HL-60/S4 (cell line): ENCODE measurements around the gene CD151.

Experiments
- in situ Hi-C: fragments of 300-500 bp; cut with MboI; formaldehyde crosslinking; loops from 2 replicates; pipeline ENCODE4 v1.14.3; 2022; ENCODE audit warnings: low sequenced_read_pairs

Gene CD151

DNA sequence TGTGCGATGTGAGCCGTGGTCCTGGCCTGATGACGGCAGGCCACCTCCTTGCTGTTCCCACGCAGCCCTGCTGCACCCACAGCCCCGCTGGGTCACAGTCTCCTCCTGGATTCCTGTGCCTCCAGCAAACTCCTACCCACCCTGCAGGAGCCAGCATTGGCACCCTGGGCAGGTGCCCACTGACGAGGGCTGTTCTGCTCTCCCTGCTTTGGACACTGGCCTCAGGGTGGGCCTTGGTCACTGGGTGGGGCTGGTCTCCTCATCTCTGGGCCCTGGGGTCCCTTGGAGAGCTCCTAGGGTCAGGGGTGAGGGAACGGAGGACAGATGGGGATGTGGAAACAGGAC, 22.6 kb downstream of the CD151 start:
- in situ Hi-C loops = loop anchor here (25.0 kb wide), 1 partner anchor 207 kb away; the partner anchor contains the start of gene MUC2

DNA sequence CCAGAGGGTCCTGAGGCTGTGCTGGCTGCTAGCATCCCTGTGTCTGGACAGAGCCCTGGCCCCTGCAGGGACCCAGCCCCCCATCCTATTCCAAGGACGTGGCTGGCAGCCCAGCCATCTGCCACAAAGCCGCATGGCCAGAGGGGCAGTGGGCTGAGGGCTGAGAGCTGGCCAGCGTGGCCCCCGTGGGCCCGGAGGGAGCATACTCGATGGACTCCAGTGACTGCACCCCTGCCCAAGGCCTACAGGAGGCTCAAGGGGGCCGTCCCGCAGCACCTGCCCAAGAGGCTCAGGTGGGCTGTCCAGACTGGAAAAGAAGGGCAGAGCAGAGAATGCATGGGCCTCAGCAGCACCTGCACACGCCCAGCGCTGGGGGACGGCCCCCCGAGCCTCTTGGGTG, 23.0 kb downstream of the CD151 start:
- in situ Hi-C loops = loop anchor here (25.0 kb wide), 1 partner anchor 207 kb away; the partner anchor contains the start of gene MUC2

DNA sequence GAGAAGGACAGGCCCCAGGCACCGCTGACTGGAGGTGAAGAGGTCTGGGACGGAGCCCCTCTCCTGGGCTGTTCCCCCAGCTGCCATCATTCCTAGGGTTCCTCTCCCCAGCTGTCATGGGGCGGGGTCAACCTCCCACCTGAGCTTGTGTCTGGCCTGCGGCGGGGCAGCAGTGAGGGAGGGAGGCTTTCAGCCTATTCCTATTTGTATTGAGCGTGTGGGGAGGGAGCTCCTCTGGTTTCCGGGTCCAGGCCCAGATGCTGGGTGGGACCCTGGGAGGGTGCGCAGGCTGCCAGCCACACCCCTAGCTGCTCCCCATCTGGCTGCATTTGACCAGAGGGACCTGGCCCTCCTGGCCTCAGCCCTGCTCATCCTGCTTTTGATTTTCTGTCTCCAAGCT, 23.6 kb downstream of the CD151 start:
- in situ Hi-C loops = loop anchor here (25.0 kb wide), 1 partner anchor 206 kb away; the partner anchor contains the start of gene MUC2

DNA sequence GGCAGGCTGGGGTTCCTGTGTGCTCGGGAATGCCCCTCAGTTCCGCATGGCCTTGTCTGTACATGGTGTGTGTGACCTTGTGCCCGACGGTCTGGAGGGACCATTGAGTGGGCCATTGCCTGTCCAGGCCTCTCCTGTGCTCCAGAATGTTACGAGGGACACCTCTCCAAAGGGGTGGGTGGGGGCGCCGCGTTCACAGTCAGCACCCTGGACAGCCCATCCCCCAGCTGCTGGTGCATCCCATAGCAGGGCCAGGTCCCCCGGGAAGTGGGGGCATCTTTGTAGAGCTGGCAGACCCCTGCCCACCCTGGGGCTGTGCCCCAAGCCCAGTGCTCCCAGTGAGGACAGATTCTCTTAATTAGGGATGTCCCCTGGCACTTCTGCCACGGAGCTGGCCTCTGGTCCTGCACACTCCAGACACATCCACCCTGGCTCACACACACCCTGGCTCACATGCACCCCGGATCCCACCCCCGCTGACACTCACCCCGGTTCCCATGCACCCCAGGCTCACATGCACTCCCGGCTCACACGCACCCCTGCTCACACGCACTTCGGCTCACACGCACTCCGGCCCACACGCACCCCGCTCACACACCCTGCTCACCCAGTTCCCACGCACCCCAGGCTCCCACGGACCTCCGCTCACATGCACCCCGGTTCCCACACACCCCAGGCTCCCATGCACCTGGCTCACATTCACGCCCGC, 25.5 kb downstream of the CD151 start:
- in situ Hi-C loops = loop anchor here (25.0 kb wide), 1 partner anchor 204 kb away; the partner anchor contains the start of gene MUC2

DNA sequence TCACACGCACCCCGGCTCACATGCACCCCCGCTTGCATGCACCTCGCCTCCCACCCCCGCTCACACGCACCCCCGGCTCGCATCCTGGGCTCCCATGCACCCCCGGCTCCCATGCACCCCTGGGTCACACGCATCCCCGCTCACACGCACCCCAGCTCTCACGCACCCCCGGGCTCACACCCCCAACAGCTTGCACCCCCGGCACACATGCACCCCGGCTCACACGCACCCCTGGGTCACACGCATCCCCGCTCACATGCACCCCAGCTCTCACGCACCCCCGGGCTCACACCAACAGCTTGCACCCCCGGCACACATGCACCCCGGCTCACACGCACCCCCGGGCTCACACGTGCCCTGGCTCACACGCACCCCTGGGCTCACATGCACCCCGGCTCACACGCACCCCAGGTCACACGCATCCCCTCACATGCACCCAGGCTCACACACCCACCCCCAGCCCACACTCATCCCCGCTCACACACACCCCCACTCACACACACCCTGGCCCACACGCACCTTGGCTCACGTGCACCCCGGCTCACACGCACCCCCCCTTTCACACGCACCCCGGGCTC, 26.1 kb downstream of the CD151 start:
- in situ Hi-C loops = loop anchor here (25.0 kb wide), 1 partner anchor 203 kb away; the partner anchor contains the start of gene MUC2

DNA sequence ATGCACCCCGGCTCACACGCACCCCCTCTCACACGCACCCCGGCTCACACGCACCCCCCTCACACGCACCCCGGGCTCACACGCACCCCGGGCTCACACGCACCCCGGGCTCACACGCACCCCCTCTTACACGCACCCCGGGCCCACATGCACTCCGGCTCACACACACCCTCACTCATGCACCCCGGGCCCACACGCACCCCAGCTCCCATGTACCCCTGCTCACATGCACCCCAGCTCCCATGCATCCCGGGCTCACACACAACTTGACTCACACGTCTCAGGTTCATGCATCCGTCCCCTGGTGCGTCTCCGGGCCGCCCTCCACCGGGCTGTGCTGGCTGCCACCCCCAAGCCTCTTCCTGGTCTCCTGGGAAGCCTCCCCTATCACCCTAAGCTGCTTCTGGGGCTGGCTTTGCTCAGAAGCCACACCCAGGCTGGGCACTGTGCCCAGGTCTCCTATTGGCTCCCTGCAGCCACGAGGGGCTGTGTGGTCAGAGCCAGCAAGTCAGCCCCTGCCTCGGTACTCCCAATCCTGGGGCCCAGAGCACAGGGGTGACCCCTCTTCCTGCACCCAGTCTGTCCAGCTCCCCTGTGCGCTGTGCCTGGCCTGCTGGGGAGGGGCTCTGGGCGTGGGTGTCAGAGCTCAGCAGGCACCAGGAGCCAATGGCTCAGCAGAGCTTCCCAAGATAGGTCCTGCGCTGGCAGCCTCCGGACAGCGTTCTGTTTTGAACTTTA, 26.8 kb downstream of the CD151 start:
- in situ Hi-C loops = loop anchor here (25.0 kb wide), 1 partner anchor 203 kb away; the partner anchor contains the start of gene MUC2

DNA sequence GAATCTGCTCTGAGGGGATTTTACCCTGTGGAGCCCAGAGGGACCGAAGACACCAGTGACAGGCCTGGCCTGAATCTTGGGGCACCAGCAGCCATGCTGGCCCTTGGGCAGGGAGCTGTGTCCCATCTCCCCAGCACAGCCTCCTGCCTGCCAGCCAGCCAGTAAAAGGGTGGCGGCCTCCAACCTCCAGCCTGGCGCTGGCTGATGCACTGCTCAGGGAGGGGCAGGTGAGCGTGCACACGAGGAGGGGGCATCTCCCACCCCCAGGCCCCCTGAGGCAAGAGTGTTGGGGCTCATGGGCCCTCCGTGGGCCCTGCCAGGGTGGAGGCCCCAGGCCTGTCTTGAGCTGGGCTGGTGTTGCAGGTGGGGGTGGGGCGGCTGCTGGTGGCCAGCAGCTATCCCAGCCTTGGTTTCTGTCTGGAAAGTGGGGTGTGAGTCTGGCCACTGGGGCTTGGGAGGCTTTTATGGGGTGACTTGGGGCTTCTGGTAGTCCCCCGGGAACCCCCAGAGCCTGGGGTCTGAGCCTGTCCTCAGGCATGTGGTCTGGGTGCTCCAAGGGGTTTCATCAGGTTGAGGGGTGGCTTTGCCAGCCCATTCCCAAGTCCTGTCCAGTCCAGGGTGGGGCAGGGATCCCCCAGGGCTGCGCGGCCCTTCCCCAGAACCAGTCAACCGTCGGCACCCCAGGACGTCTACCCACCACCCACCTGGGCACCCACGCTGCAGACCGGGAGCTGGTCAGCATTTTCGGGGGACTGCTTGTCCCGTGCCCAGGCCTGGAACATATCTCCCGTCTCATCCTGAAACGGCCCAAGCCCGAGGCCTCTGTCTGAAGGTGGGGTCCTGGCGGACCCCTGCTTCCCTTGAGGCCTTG, 27.7 kb downstream of the CD151 start:
- in situ Hi-C loops = loop anchor here (25.0 kb wide), 1 partner anchor 202 kb away; the partner anchor contains the start of gene MUC2

DNA sequence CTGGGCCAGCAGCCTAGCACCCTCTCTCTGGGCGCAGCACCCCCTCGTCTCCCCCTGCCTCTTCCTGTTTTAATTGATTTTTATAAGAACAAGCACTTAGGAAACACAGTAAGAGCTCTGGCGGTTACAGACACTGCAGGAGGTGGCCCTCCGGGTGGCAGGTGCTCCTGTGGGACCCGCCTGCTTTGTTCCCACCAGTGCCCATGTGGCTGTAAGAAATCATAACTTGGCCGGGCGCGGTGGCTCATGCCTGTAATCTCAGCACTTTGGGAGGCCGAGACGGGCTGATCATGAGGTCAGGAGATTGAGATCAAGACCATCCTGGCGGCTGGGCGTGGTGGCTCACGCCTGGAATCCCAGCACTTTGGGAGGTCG, 28.3 kb downstream of the CD151 start:
- in situ Hi-C loops = loop anchor here (25.0 kb wide), 1 partner anchor 201 kb away; the partner anchor contains the start of gene MUC2

DNA sequence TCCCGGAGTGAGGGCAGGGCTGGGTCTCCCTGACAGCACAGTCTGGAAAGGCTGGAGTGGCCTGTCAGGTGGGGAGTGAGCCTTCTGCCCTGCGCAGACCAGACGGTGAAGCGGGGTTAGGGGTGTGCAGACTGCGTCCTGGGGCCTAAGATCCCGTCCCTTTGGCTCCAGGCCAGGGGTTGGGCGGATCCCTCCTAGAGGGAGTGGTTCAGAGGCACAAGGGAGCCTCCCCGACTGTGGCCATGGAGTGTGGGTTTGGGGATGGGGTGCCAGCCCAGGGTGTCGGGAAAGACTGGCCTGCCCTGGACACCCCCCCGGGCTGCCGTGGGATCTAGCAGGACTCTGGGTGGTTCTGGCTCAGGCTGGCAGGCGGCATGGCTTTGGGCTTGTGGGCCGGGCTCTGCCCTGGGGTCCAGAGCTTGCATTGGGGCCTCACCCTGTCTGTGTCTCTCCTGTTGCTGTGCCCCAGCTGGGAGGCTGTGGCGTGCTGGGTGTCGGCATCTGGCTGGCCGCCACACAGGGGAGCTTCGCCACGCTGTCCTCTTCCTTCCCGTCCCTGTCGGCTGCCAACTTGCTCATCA, 29.4 kb downstream of the CD151 start:
- in situ Hi-C loops = loop anchor here (25.0 kb wide), 1 partner anchor 200 kb away; the partner anchor contains the start of gene MUC2

DNA sequence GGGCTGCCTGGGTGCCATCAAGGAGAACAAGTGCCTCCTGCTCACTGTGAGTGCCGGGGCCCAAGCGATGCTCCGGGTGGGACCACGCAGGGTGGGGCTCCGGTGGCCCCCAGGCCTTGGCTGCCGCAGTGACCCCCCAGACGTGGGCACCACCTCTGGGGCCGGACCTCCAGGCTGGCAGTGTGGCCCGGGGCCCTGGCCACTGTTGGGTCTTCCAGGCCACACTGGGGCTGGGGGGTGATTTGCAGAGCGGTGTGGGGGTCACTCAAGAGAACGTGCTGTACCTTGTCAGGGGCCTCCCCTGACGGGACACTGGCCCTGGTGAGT, 29.9 kb downstream of the CD151 start:
- in situ Hi-C loops = loop anchor here (25.0 kb wide), 1 partner anchor 200 kb away; the partner anchor contains the start of gene MUC2

DNA sequence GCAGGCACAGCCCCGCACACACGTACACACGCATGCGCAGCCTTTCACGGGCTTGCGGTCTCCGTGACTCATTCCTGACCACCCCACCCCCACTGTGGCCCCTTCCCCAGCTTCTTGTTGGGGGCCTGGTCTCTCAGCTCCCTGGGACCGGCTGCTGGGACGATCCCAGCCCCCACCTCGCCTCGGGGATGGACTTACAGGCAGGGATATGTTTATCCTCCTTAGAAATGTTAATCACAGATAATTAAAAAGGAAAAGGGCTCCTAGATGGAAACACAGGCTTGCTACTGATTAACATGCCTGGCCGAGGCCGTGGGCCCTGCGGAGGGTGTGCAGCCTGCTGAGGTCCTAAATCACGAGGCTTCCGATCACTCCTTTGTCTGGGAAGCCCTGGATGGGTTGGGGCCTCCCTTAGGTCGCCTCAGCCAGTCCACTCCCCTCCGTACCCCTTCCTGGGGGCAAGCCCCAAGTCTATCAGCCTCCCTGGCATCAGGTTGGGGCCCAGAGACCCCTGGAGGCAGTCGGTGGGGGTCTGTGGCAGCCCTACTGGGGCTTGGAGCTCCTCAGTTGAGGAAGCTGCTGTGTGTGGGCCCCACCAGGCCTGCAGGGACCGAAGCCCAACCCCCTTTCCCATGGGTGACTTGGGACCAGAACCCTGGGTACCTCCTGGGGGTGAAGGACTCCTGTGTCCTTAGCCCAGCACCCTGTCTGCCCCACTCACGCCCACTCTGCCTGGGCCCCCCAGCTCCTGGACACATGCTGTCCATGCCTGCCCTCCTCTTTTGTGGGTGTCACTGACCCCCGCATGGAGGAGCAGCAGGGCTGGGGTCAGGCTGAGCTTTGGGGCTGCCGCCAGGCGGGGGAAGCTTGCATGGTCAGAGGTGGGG, 30.5 kb downstream of the CD151 start:
- in situ Hi-C loops = loop anchor here (25.0 kb wide), 1 partner anchor 199 kb away; the partner anchor contains the start of gene MUC2

DNA sequence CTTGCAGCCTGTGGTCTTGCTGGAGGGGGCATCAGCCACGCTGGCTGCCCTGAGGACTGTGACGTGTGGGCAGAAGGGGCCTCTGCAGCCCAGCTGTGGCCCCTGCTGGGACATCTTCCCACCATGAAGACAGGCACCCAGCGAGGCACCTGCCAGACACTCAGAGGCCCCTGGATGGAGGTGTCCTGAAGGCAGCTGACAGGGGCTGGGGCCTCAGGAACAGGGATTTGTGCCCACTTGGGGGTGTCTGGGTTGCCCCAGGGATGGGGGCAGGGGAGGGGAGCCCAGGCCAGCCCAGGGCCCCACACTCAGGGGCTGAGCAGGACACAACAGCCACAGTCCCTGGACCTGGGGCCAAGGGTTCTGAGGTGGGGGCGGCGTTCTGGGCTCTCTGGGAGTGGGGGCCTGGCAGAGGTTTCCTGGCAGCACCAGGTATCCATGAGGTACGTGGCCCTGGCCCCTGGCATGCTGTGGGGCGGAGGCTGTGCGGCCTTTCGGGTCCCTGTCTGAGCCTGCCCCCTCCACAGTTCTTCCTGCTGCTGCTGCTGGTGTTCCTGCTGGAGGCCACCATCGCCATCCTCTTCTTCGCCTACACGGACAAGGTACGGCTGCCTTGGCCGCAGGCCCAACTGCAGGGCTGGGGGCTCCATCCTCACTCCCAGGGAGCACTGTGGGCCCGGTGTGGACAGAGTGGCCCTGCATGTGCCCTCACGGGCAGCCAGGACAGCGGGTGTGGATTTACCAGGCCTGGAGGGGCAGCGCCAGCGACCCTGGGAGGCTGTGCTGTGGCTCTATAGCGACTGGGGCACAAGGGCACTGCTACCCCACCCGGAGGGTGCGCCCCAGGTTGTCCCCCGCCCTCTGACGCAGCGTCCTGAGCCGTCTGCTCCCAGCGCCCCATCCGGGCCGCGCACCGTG, 31.4 kb downstream of the CD151 start:
- in situ Hi-C loops = loop anchor here (25.0 kb wide), 1 partner anchor 198 kb away; the partner anchor contains the start of gene MUC2

DNA sequence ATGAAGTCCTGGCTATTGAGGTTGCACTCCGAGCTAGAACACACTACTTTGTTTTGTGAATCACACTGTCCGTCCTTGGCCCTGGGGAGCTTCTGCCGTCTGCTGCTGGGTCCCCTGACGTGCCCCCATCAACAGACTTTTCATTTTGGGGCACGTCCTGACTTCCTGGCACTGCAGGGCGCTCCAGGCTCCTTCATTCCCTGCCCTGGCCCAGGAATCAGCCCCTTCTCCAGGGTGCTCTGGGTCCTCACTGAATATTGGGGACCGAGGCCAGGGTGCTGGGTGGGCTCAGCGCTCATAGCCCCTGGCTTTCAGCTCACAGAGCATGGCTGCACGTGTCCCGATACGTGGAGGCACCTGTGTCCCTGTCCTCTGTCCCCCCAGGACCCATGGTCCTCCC, 32.1 kb downstream of the CD151 start:
- in situ Hi-C loops = loop anchor here (25.0 kb wide), 1 partner anchor 197 kb away; the partner anchor contains the start of gene MUC2

DNA sequence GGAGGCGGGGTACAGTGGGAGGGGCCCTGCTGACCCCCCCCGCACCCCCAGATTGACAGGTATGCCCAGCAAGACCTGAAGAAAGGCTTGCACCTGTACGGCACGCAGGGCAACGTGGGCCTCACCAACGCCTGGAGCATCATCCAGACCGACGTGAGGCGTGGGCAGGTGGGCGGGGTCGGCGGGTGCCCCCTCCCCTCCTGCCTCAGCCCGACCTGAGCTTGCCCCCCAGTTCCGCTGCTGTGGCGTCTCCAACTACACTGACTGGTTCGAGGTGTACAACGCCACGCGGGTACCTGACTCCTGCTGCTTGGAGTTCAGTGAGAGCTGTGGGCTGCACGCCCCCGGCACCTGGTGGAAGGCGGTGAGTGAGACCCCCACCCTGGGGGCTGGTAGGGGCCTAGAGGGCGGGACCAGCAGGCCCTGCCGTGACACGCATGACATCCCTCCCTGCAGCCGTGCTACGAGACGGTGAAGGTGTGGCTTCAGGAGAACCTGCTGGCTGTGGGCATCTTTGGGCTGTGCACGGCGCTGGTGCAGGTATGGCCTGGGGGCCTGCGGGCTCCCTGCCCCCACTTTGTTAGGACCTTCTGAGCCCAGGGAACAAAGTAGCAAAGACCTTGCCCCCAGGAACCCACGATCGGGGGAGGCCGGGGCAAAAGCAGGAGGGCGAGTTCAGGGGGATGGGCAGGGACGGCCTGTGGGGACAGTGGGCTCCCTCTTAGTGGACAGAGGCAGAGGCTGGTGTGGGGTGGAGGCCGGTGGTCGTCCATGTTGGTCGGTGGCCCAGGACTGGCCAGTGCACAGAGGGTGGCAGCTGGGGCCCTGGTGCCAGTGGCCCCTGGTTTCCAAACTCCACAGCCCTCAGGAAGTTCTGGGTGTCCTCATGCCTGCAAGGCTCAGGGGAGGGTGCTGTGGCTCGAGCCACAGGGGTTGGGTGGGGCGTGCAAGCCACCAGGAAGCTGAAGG, 33.0 kb downstream of the CD151 start:
- in situ Hi-C loops = loop anchor here (25.0 kb wide), 1 partner anchor 197 kb away; the partner anchor contains the start of gene MUC2

DNA sequence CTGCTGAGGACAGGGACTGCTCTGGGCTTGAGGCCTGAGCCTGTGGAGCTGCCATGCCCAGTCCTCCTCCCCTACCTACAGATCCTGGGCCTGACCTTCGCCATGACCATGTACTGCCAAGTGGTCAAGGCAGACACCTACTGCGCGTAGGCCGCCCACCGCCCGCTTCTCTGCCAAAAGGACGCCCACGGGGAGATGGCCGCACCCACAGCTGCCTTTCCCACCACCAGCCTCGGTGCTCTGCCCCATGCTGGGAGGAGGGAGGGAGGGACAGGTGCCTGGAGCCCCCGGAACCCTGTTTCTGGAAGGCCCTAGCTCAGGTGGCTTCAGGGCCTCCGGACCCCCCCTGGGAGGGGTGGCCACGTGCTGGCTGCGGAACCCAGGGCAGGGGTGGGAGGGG, 33.7 kb downstream of the CD151 start:
- in situ Hi-C loops = loop anchor here (25.0 kb wide), 1 partner anchor 196 kb away; the partner anchor contains the start of gene MUC2

DNA sequence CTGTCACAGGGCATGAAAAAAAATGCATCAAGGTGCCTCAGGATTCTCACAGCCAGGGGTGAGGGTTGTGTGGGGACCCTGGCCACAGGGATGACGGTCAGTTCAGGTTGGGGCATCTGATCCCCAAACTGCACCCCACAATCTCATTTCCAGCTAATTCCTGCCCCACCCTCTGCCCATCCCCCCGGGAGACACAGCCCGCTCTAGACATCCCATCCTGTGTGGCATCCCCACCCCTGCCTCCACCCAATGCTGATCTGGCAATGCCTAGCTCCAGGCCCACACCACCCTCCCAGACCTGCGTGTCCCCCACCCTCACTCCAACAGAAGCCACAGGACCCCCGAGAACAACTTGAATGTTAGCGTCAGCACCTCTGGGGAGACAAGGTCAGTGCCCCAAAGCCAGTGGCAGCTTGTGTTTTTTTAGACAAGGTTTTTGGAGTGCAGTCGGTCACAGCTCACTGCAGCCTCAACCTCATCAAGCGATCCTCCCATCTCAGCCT, 35.2 kb downstream of the CD151 start:
- in situ Hi-C loops = loop anchor here (25.0 kb wide), 1 partner anchor 194 kb away; the partner anchor contains the start of gene MUC2
